ENCODE data around the gene GPRC6A. TPM values are rescaled to one million over a fixed set of nuclear protein-coding genes. Genes with fewer than 3 reads are reported as not detected.

GPRC6A gene
- total RNA-seq, 1 donor from 2014 or later = not detected

- Mint-ChIP-seq H3K9me3 (ENCODE audit: unreplicated experiment) (no peaks in the 10 kb centered on the region), H3K36me3 (ENCODE audit: unreplicated experiment) (peaks cover 10% of the 10 kb centered on the region), H3K4me3 (ENCODE audit: unreplicated experiment) (no peak overlapping the region), H3K4me1 (ENCODE audit: low read depth, unreplicated experiment) (no peaks in the 10 kb centered on the region), H3K27ac (ENCODE audit: unreplicated experiment) (no peak overlapping the region), H3K27me3 (ENCODE audit: unreplicated experiment) (peaks cover 2% of the 10 kb centered on the region)
- DNase-seq = no peak
- TF ChIP-seq CTCF (IDR thresholded peaks at IDR 0.05; ENCODE audit: partially characterized antibody, unreplicated experiment) = no peak
These were observed 16.7 kb downstream of the GPRC6A start for GRCh38 chr6:116812051-116812650.

- peaks cover 11% of the 10 kb centered on the region for H3K4me1 Mint-ChIP-seq (ENCODE audit: low read depth, unreplicated experiment)
- H3K9me3 Mint-ChIP-seq (ENCODE audit: unreplicated experiment) = no peaks in the 10 kb centered on the region
- no peak for TF ChIP-seq CTCF (IDR thresholded peaks at IDR 0.05; ENCODE audit: partially characterized antibody, unreplicated experiment)
- DNase-seq = no peak
- H3K27me3 Mint-ChIP-seq (ENCODE audit: unreplicated experiment) = peaks cover 5% of the 10 kb centered on the region
- no peak overlapping the region for H3K4me3 Mint-ChIP-seq (ENCODE audit: unreplicated experiment)
- H3K27ac Mint-ChIP-seq (ENCODE audit: unreplicated experiment) = no peak overlapping the region
- H3K36me3 Mint-ChIP-seq (ENCODE audit: unreplicated experiment) = no peaks in the 10 kb centered on the region
These were observed 26.9 kb downstream of the GPRC6A start for GRCh38 chr6:116801971-116802370.

- peaks cover 5% of the 10 kb centered on the region for H3K27me3 Mint-ChIP-seq (ENCODE audit: unreplicated experiment)
- H3K27ac Mint-ChIP-seq (ENCODE audit: unreplicated experiment) = no peak overlapping the region
- H3K4me1 Mint-ChIP-seq (ENCODE audit: low read depth, unreplicated experiment) = peaks cover 11% of the 10 kb centered on the region
- H3K9me3 Mint-ChIP-seq (ENCODE audit: unreplicated experiment) = no peaks in the 10 kb centered on the region
- TF ChIP-seq CTCF (IDR thresholded peaks at IDR 0.05; ENCODE audit: partially characterized antibody, unreplicated experiment) = no peak
- no peak overlapping the region for H3K4me3 Mint-ChIP-seq (ENCODE audit: unreplicated experiment)
- no peak for DNase-seq
- H3K36me3 Mint-ChIP-seq (ENCODE audit: unreplicated experiment) = no peaks in the 10 kb centered on the region
These were observed 28.9 kb downstream of the GPRC6A start for GRCh38 chr6:116799945-116800344.

- Mint-ChIP-seq H3K9me3 (ENCODE audit: unreplicated experiment) (no peaks in the 10 kb centered on the region), H3K27me3 (ENCODE audit: unreplicated experiment) (peaks cover 5% of the 10 kb centered on the region), H3K4me1 (ENCODE audit: low read depth, unreplicated experiment) (peaks cover 11% of the 10 kb centered on the region), H3K4me3 (ENCODE audit: unreplicated experiment) (no peak overlapping the region), H3K27ac (ENCODE audit: unreplicated experiment) (no peak overlapping the region), H3K36me3 (ENCODE audit: unreplicated experiment) (no peaks in the 10 kb centered on the region)
- TF ChIP-seq CTCF (IDR thresholded peaks at IDR 0.05; ENCODE audit: partially characterized antibody, unreplicated experiment) = no peak
- DNase-seq = no peak
These were observed 31.3 kb downstream of the GPRC6A start for GRCh38 chr6:116797585-116797984.

GRCh38 chr6:116793224-116793623 lies 35.7 kb downstream of the GPRC6A start:
- Mint-ChIP-seq H3K9me3 (ENCODE audit: unreplicated experiment) (no peaks in the 10 kb centered on the region), H3K36me3 (ENCODE audit: unreplicated experiment) (no peaks in the 10 kb centered on the region), H3K27ac (ENCODE audit: unreplicated experiment) (no peak overlapping the region), H3K27me3 (ENCODE audit: unreplicated experiment) (peaks cover 2% of the 10 kb centered on the region), H3K4me1 (ENCODE audit: low read depth, unreplicated experiment) (no peaks in the 10 kb centered on the region), H3K4me3 (ENCODE audit: unreplicated experiment) (no peak overlapping the region)
- no peak for TF ChIP-seq CTCF (IDR thresholded peaks at IDR 0.05; ENCODE audit: partially characterized antibody, unreplicated experiment)
- no peak for DNase-seq

All from glutamatergic neuron (in vitro differentiated cells).